HEK293 (cell line): ENCODE data around the gene ATP2A3.
A peak's percentile ranks its signal among the peaks of the same experiment; 100 is the strongest.

ENCODE experiments used
- HOXA7 ChIP-seq: sonication (generic); formaldehyde crosslinking; IDR thresholded peaks from 2 replicates; pipeline ENCODE4 v1.8.1; 2022; ENCODE audit warnings: missing genetic modification reagents, borderline replicate concordance
- HOXD13 ChIP-seq: sonication (generic); formaldehyde crosslinking; IDR thresholded peaks from 2 replicates; pipeline ENCODE4 v1.8.0; 2022; ENCODE audit warnings: missing genetic modification reagents, borderline replicate concordance
- KLF17 ChIP-seq: fragments of 450-650 bp; formaldehyde crosslinking; IDR thresholded peaks from 2 replicates; pipeline ENCODE4 v1.5.1; 2016; ENCODE audit warnings: missing biosample characterization, missing genetic modification characterization
- PRDM4 ChIP-seq: fragments of 450-650 bp; formaldehyde crosslinking; IDR thresholded peaks from 2 replicates; pipeline ENCODE4 v1.5.1; 2017; ENCODE audit warnings: missing biosample characterization, missing genetic modification characterization
- REST ChIP-seq: fragments of 450-650 bp; formaldehyde crosslinking; IDR thresholded peaks from 2 replicates; pipeline ENCODE4 v1.5.1; 2016; ENCODE audit warnings: missing biosample characterization, missing genetic modification characterization
- SALL2 ChIP-seq: fragments of 450-650 bp; formaldehyde crosslinking; IDR thresholded peaks from 2 replicates; pipeline ENCODE4 v1.5.0; 2017; ENCODE audit warnings: missing biosample characterization, mild to moderate bottlenecking, missing genetic modification characterization, borderline replicate concordance
- SP2 ChIP-seq: fragments of 450-650 bp; formaldehyde crosslinking; IDR thresholded peaks from 2 replicates; pipeline ENCODE4 v1.5.1; 2016; ENCODE audit warnings: missing biosample characterization, missing genetic modification characterization
- TCF7L2 ChIP-seq: IDR thresholded peaks from 2 replicates; pipeline ENCODE4 v1.6.1; 2011; ENCODE audit warnings: low read depth, mild to moderate bottlenecking, inconsistent platforms, low read length, moderate library complexity, borderline replicate concordance
- ZBTB17 ChIP-seq: fragments of 450-650 bp; formaldehyde crosslinking; IDR thresholded peaks from 2 replicates; pipeline ENCODE4 v1.5.1; 2016; ENCODE audit warnings: missing biosample characterization, missing genetic modification characterization
- ZFP69B ChIP-seq: fragments of 450-650 bp; formaldehyde crosslinking; IDR thresholded peaks from 2 replicates; pipeline ENCODE4 v1.5.1; 2016; ENCODE audit warnings: missing biosample characterization, missing genetic modification characterization
- ZNF146 ChIP-seq: fragments of 450-650 bp; formaldehyde crosslinking; IDR thresholded peaks from 2 replicates; pipeline ENCODE4 v1.5.1; 2016; ENCODE audit warnings: missing biosample characterization, missing genetic modification characterization
- ZNF155 ChIP-seq: fragments of 450-650 bp; formaldehyde crosslinking; IDR thresholded peaks from 2 replicates; pipeline ENCODE4 v1.5.1; 2016; ENCODE audit warnings: missing biosample characterization, missing genetic modification characterization
- ZNF214 ChIP-seq: fragments of 450-650 bp; formaldehyde crosslinking; IDR thresholded peaks from 2 replicates; pipeline ENCODE4 v1.5.1; 2017; ENCODE audit warnings: missing biosample characterization, mild to moderate bottlenecking, missing genetic modification characterization, borderline replicate concordance
- ZNF223 ChIP-seq: fragments of 450-650 bp; formaldehyde crosslinking; IDR thresholded peaks from 2 replicates; pipeline ENCODE4 v1.5.1; 2016; ENCODE audit warnings: missing biosample characterization, missing genetic modification characterization
- ZNF239 ChIP-seq: fragments of 450-650 bp; formaldehyde crosslinking; IDR thresholded peaks from 2 replicates; pipeline ENCODE4 v1.5.1; 2016; ENCODE audit warnings: missing biosample characterization, missing genetic modification characterization
- ZNF26 ChIP-seq: fragments of 450-650 bp; formaldehyde crosslinking; IDR thresholded peaks from 2 replicates; pipeline ENCODE4 v1.5.1; 2016; ENCODE audit warnings: missing biosample characterization, missing genetic modification characterization
- ZNF280C ChIP-seq: fragments of 450-650 bp; formaldehyde crosslinking; IDR thresholded peaks from 2 replicates; pipeline ENCODE4 v1.5.1; 2016; ENCODE audit warnings: missing biosample characterization, missing genetic modification characterization
- ZNF37A ChIP-seq: fragments of 450-650 bp; IDR thresholded peaks from 2 replicates; pipeline ENCODE4 v1.5.1; 2018; ENCODE audit warnings: missing biosample characterization, missing genetic modification characterization
- ZNF404 ChIP-seq: fragments of 450-650 bp; formaldehyde crosslinking; IDR thresholded peaks from 2 replicates; pipeline ENCODE4 v1.5.1; 2017; ENCODE audit warnings: missing biosample characterization, missing genetic modification characterization
- ZNF416 ChIP-seq: fragments of 450-650 bp; formaldehyde crosslinking; IDR thresholded peaks from 2 replicates; pipeline ENCODE4 v1.5.1; 2016; ENCODE audit warnings: missing biosample characterization, missing genetic modification characterization
- ZNF433 ChIP-seq: fragments of 450-650 bp; formaldehyde crosslinking; IDR thresholded peaks from 2 replicates; pipeline ENCODE4 v1.5.1; 2016; ENCODE audit warnings: missing biosample characterization, missing genetic modification characterization, low read depth
- ZNF510 ChIP-seq: fragments of 450-650 bp; formaldehyde crosslinking; IDR thresholded peaks from 2 replicates; pipeline ENCODE4 v1.5.1; 2018; ENCODE audit warnings: mild to moderate bottlenecking, missing genetic modification characterization, missing biosample characterization; ENCODE audit not compliant: insufficient replicate concordance
- ZNF513 ChIP-seq: fragments of 450-650 bp; IDR thresholded peaks from 2 replicates; pipeline ENCODE4 v1.5.1; 2018; ENCODE audit warnings: missing biosample characterization, missing genetic modification characterization
- ZNF560 ChIP-seq: fragments of 450-650 bp; formaldehyde crosslinking; IDR thresholded peaks from 2 replicates; pipeline ENCODE4 v1.5.1; 2017; ENCODE audit warnings: missing biosample characterization, missing genetic modification characterization, borderline replicate concordance
- ZNF600 ChIP-seq: fragments of 450-650 bp; formaldehyde crosslinking; IDR thresholded peaks from 2 replicates; pipeline ENCODE4 v1.5.1; 2016; ENCODE audit warnings: missing biosample characterization, missing genetic modification characterization
- ZNF624 ChIP-seq: fragments of 450-650 bp; formaldehyde crosslinking; IDR thresholded peaks from 2 replicates; pipeline ENCODE4 v1.5.1; 2017; ENCODE audit warnings: missing biosample characterization, missing genetic modification characterization
- ZSCAN30 ChIP-seq: fragments of 450-650 bp; IDR thresholded peaks from 2 replicates; pipeline ENCODE4 v1.5.1; 2018; ENCODE audit warnings: missing biosample characterization, mild to moderate bottlenecking, missing genetic modification characterization, moderate library complexity

The ATP2A3 gene

GRCh38 chr17:3983606-3984484, 19.6 kb upstream of the ATP2A3 start (continued):
- no peak for TF ChIP-seq ZNF26
- TF ChIP-seq PRDM4, result no peak
- TF ChIP-seq HOXA7 (CRISPR knock-in tag), result no peak
- TF ChIP-seq ZBTB17 (tag by site-specific recombination), result no peak
- no peak for TF ChIP-seq ZNF155 (tag by site-specific recombination)
- TF ChIP-seq ZNF510, result peak; percentile 69
- no peak for TF ChIP-seq ZNF37A (tag by site-specific recombination)
- peak; percentile 68 for TF ChIP-seq REST
- no peak for TF ChIP-seq ZNF416 (tag by site-specific recombination)
- no peak for TF ChIP-seq SALL2
- TF ChIP-seq ZSCAN30 (tag by site-specific recombination), result no peak
- TF ChIP-seq ZNF624 (tag by site-specific recombination), result no peak
- TF ChIP-seq ZNF560 (tag by site-specific recombination), result peak; percentile 87; the same call in 1 of the 2 replicates
- TF ChIP-seq ZNF404, result 0 out of 2 replicates have a peak, but pooled peaks have one; percentile 68
- no peak for TF ChIP-seq ZNF513 (tag by site-specific recombination)
- no peak for TF ChIP-seq ZNF600 (tag by site-specific recombination)
- no peak for TF ChIP-seq ZNF280C (tag by site-specific recombination)
- TF ChIP-seq ZNF433 (tag by site-specific recombination), result peak; percentile 91
- TF ChIP-seq ZFP69B (tag by site-specific recombination), result no peak
- TF ChIP-seq ZNF223 (tag by site-specific recombination), result peak; percentile 67
- TF ChIP-seq KLF17, result no peak
- TF ChIP-seq TCF7L2, result no peak
- no peak for TF ChIP-seq ZNF146 (tag by site-specific recombination)
- TF ChIP-seq HOXD13 (CRISPR knock-in tag), result no peak
- no peak for TF ChIP-seq SP2 (tag by site-specific recombination)
- TF ChIP-seq ZNF214 (tag by site-specific recombination), result peak; percentile 19; the same call in 1 of the 2 replicates
- no peak for TF ChIP-seq ZNF239 (tag by site-specific recombination)
